Measurements from ENCODE around the gene MYL10. TPM values are rescaled to one million over a fixed set of nuclear protein-coding genes. Genes with fewer than 3 reads are reported as not detected.

Gene MYL10
- total RNA-seq, 1 experiment from 2014 or later: not detected

DNA sequence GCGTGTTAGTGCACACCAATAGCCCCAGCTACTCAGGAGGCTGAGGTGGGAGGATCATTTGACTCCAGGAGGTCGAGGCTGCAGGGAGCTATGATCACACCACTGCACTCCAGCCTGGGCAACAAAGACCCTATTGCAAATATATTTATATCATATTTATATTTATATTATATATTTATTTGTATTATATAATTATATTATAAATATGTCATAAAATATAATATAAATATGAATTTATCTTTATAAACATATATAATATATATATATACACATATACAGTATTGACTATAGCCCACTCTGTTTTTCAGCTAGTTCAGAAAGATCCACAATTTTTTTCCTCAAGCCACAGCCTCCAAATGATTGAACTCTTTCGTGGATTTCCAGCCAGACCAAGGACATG lies 45.3 kb upstream of the MYL10 start:
- CTCF ChIA-PET: interaction anchor here (0.8 kb wide), 1 partner anchor 72 kb away, joined by 3 read pairs; no protein-coding TSS in a partner anchor
- intact Hi-C loops (cut with micrococcal nuclease; ENCODE audit: unreplicated experiment): no loop called here
- Histone ChIP-seq H3K4me1 (no peaks in the 10 kb centered on the region), H3K27me3 (replicated peaks; ENCODE audit: control insufficient read depth, insufficient read depth, low read length) (no peaks in the 10 kb centered on the region), H3K4me3 (ENCODE audit: low read depth, low read length) (no peak overlapping the region), H3K9me3 (peaks cover 5% of the 10 kb centered on the region; the same call in 1 of the 2 replicates), H3K36me3 (ENCODE audit: control insufficient read depth, insufficient read depth, low read length) (no peaks in the 10 kb centered on the region)
- no peaks in the 10 kb centered on the region for H3K27me3 Mint-ChIP-seq (ENCODE audit: insufficient read depth, unreplicated experiment)
- no peak for DNase-seq
- TF ChIP-seq, protein P1, sequence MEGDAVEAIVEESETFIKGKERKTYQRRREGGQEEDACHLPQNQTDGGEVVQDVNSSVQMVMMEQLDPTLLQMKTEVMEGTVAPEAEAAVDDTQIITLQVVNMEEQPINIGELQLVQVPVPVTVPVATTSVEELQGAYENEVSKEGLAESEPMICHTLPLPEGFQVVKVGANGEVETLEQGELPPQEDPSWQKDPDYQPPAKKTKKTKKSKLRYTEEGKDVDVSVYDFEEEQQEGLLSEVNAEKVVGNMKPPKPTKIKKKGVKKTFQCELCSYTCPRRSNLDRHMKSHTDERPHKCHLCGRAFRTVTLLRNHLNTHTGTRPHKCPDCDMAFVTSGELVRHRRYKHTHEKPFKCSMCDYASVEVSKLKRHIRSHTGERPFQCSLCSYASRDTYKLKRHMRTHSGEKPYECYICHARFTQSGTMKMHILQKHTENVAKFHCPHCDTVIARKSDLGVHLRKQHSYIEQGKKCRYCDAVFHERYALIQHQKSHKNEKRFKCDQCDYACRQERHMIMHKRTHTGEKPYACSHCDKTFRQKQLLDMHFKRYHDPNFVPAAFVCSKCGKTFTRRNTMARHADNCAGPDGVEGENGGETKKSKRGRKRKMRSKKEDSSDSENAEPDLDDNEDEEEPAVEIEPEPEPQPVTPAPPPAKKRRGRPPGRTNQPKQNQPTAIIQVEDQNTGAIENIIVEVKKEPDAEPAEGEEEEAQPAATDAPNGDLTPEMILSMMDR (IDR thresholded peaks at IDR 0.05; ENCODE audit: insufficient read depth in 1 of 2, low read depth in 1 of 2, low read length in 1 of 2, severe bottlenecking in 1 of 2, unreplicated experiment in 1 of 2): no peak
- no peak overlapping the region for H3K27ac Mint-ChIP-seq (ENCODE audit: unreplicated experiment)
- no peaks in the 10 kb centered on the region for H3K9me3 Mint-ChIP-seq (ENCODE audit: unreplicated experiment)
- H3K36me3 Mint-ChIP-seq (ENCODE audit: insufficient read depth, unreplicated experiment): no peaks in the 10 kb centered on the region
- H3K4me1 Mint-ChIP-seq (ENCODE audit: low read depth, unreplicated experiment): no peaks in the 10 kb centered on the region
- BruUV-seq (replicated peaks): no TSS peak
- POLR2A ChIA-PET: no interaction called here
- no peak overlapping the region for H3K4me3 Mint-ChIP-seq (ENCODE audit: unreplicated experiment)

- BruUV-seq (replicated peaks): no TSS peak
- no peaks in the 10 kb centered on the region for H3K36me3 Mint-ChIP-seq (ENCODE audit: insufficient read depth, unreplicated experiment)
- ChIA-PET POLR2A (no interaction called here), CTCF (interaction anchor here (0.8 kb wide), 1 partner anchor 71 kb away, joined by 3 read pairs; no protein-coding TSS in a partner anchor)
- TF ChIP-seq, protein P1 (IDR thresholded peaks at IDR 0.05; ENCODE audit: insufficient read depth in 1 of 2, low read depth in 1 of 2, low read length in 1 of 2, severe bottlenecking in 1 of 2, unreplicated experiment in 1 of 2): no peak
- H3K27me3 Mint-ChIP-seq (ENCODE audit: insufficient read depth, unreplicated experiment): no peaks in the 10 kb centered on the region
- H3K36me3 ChIP-seq (ENCODE audit: control insufficient read depth, insufficient read depth, low read length): no peaks in the 10 kb centered on the region
- peaks cover 2% of the 10 kb centered on the region for H3K9me3 Mint-ChIP-seq (ENCODE audit: unreplicated experiment)
- no peaks in the 10 kb centered on the region for H3K4me1 ChIP-seq
- intact Hi-C loops (cut with micrococcal nuclease; ENCODE audit: unreplicated experiment): no loop called here
- no peaks in the 10 kb centered on the region for H3K27me3 ChIP-seq (replicated peaks; ENCODE audit: control insufficient read depth, insufficient read depth, low read length)
- no peak overlapping the region for H3K27ac Mint-ChIP-seq (ENCODE audit: unreplicated experiment)
- H3K4me1 Mint-ChIP-seq (ENCODE audit: low read depth, unreplicated experiment): no peaks in the 10 kb centered on the region
- H3K4me3 ChIP-seq (ENCODE audit: low read depth, low read length): no peak overlapping the region
- H3K9me3 ChIP-seq: peaks cover 5% of the 10 kb centered on the region; the same call in 1 of the 2 replicates
- no peak overlapping the region for H3K4me3 Mint-ChIP-seq (ENCODE audit: unreplicated experiment)
- no peak for DNase-seq
Measured at GRCh38 chr7:101673951-101674350, 44.9 kb upstream of the MYL10 start.

- no peaks in the 10 kb centered on the region for H3K27me3 ChIP-seq (replicated peaks; ENCODE audit: control insufficient read depth, insufficient read depth, low read length)
- TF ChIP-seq, protein P1 (IDR thresholded peaks at IDR 0.05; ENCODE audit: insufficient read depth in 1 of 2, low read depth in 1 of 2, low read length in 1 of 2, severe bottlenecking in 1 of 2, unreplicated experiment in 1 of 2): no peak
- Mint-ChIP-seq H3K36me3 (ENCODE audit: insufficient read depth, unreplicated experiment) (peaks cover 5% of the 10 kb centered on the region), H3K27me3 (ENCODE audit: insufficient read depth, unreplicated experiment) (no peaks in the 10 kb centered on the region), H3K9me3 (ENCODE audit: unreplicated experiment) (peaks cover 8% of the 10 kb centered on the region), H3K4me3 (ENCODE audit: unreplicated experiment) (no peak overlapping the region), H3K27ac (ENCODE audit: unreplicated experiment) (no peak overlapping the region), H3K4me1 (ENCODE audit: low read depth, unreplicated experiment) (no peaks in the 10 kb centered on the region)
- ChIA-PET POLR2A (no interaction called here), CTCF (no interaction called here)
- H3K9me3 ChIP-seq: peaks cover 5% of the 10 kb centered on the region; the same call in 1 of the 2 replicates
- no TSS peak for BruUV-seq (replicated peaks)
- intact Hi-C loops (cut with micrococcal nuclease; ENCODE audit: unreplicated experiment): no loop called here
- no peaks in the 10 kb centered on the region for H3K36me3 ChIP-seq (ENCODE audit: control insufficient read depth, insufficient read depth, low read length)
- DNase-seq: no peak
- no peaks in the 10 kb centered on the region for H3K4me1 ChIP-seq
- no peak overlapping the region for H3K4me3 ChIP-seq (ENCODE audit: low read depth, low read length)
Measured at GRCh38 chr7:101673315-101673714, 44.2 kb upstream of the MYL10 start.

All from Caco-2 (cell line).